Adrenal gland (tissue), 12 donors: ENCODE results near the gene CYP19A1. TPM values are rescaled to one million over a fixed set of nuclear protein-coding genes. Genes with fewer than 3 reads are reported as not detected.

ENCODE experiments used
- DNase-seq, 7 donors: peaks; one replicate each; pipeline ENCODE4 v3.0.0-alpha.2; 2019 to 2020
- H3K27ac ChIP-seq, 5 donors: fragments of 200-600 bp; sonication (generic) in 4 of 5; 1 replicate in 3 of 5; 2 replicates in 2 of 5; pipeline versions ENCODE4 v1.5.1 to v1.8.0; 2016 to 2020; ENCODE audit warnings: mild to moderate bottlenecking in 1 of 5
- H3K27me3 ChIP-seq: fragments of 200-600 bp; 2 replicates; pipeline ENCODE4 v1.8.0; 2021
- H3K36me3 ChIP-seq, 2 donors: fragments of 200-600 bp; replicated peaks in 1 of 2; 1 replicate in 1 of 2; 2 replicates in 1 of 2; pipeline versions ENCODE4 v1.5.1 to v1.8.0; 2018 to 2022
- H3K4me1 ChIP-seq, 2 donors: fragments of 200-600 bp; replicated peaks in 1 of 2; 1 replicate in 1 of 2; 2 replicates in 1 of 2; pipeline versions ENCODE4 v1.5.1 to v1.8.0; 2018 to 2021
- H3K4me3 ChIP-seq, 4 donors: fragments of 200-600 bp; sonication (generic) in 3 of 4; one replicate each; pipeline ENCODE4 v1.5.1; 2016 to 2018
- H3K9me3 ChIP-seq, 3 donors: fragments of 200-600 bp; sonication (generic) in 1 of 3; replicated peaks in 1 of 3; 1 replicate in 2 of 3; 2 replicates in 1 of 3; pipeline versions ENCODE4 v1.5.1 to v1.8.0; 2016 to 2021
- CTCF ChIP-seq, 6 experiments: fragments of 450-650 bp in 4 of 6; fragments of 200-600 bp in 2 of 6; sonication (generic) in 1 of 6; IDR thresholded peaks; 1 replicate in 5 of 6; 2 replicates in 1 of 6; pipeline versions ENCODE4 v1.5.1 to v1.8.0; 2016 to 2021; ENCODE audit warnings: antibody characterized with exemption in 6 of 6, mild to moderate bottlenecking in 2 of 6, moderate library complexity in 1 of 6
- POLR2A ChIP-seq, 2 donors: fragments of 450-650 bp; IDR thresholded peaks; one replicate each; pipeline ENCODE4 v1.6.1; 2017; ENCODE audit warnings: antibody characterized with exemption in 2 of 2, mild to moderate bottlenecking in 2 of 2, moderate library complexity in 1 of 2
- WGBS, 4 donors: extraction: QIAGEN DNeasy Blood & Tissue Kit in 2 of 4; methylation state at CpG; one replicate each; pipeline versions ENCODE4 v1.1.5 to v1.1.7; 2013 to 2017; 5-methylcytosine and 5-hydroxymethylcytosine counted together
- intact Hi-C, 2 donors: fragments of 100-400 bp; cut with DNase I; formaldehyde crosslinking; loops; one replicate each; pipeline versions ENCODE4 v1.14.1 to v1.15.0; 2022 to 2023
- polyA plus RNA-seq, 3 donors: library from polyadenylated mRNA; stranded (reverse); fragments of 200-250 nt in 2 of 3; fragments of 350-450 nt in 1 of 3; fragmentation: Illumina TruSeq in 1 of 3; extraction: RNeasy Lipid Tissue Mini Kit (QIAGEN cat#74804) in 1 of 3; gene quantifications; one replicate each; pipeline ENCODE4 v1.2.3, GENCODE V29; 2013 to 2014
- total RNA-seq, 9 donors: library from RNA; depleted of rRNA in 4 of 9; stranded (reverse); fragments of >200 nt in 4 of 9; fragments of 120-200 nt in 1 of 9; fragmentation: NEBNext Ultra II Directional in 1 of 9; extraction: Animal tissue kit (Norgen Biotek cat#: 25700) in 1 of 9; gene quantifications; one replicate each; pipeline versions ENCODE4 v1.1.0 to v1.2.4, GENCODE V29; 2013 to 2023
- donor health status: healthy with polysubstance abuse.
- donor health status: Bipolar disorder and iron deficiency.
- donor health status: DM: yes; HTN: yes; CAD: no.
- donor health status: DM: no; HTN: no; CAD: no.
- donor health status: DM: no; HTN: no; CAD: no.
- donor health status: DM: yes; HTN: yes; CAD: no.

Gene CYP19A1
- total and polyA plus RNA-seq, 12 donors: 0.41 to 21.6 (median 1.3) TPM

- intact Hi-C loops: no loop called here
- H3K4me3 ChIP-seq: peak within 1 kb of the TSS in 2 of 4 donors; percentile 4 to 47
These were observed 3.2 kb upstream of the CYP19A1 start, which contains the start of gene GLDN for GRCh38 chr15:51341366-51342226. TSS of gene GLDN (plus strand) at chr15:51341655. CDS start at chr15:51341685, 30 bp downstream.

GRCh38 chr15:51335538-51336410 lies 2.6 kb downstream of the CYP19A1 start:
- intact Hi-C loops: no loop called here
- no peak overlapping the region for H3K4me3 ChIP-seq
- peak overlapping the region in 3 of 5 donors; percentile 6 to 34 (median 13) for H3K27ac ChIP-seq
- H3K9me3 ChIP-seq: no peaks in the 10 kb centered on the region
- no peaks in the 10 kb centered on the region for H3K36me3 ChIP-seq
- DNase-seq: no peak
- no peaks in the 10 kb centered on the region for H3K27me3 ChIP-seq
- H3K4me1 ChIP-seq: peaks cover 0 to 13% of the 10 kb centered on the region in 2 donors
- WGBS, 4 donors: 78 to 87% (median 81%) methylated on average over 9 of the region's 9 CpGs
- TF ChIP-seq POLR2A (IDR thresholded peaks at IDR 0.05): no peak
- TF ChIP-seq CTCF (IDR thresholded peaks at IDR 0.05): no peak

More at GRCh38 chr15:51341366-51342226, 3.2 kb upstream of the CYP19A1 start, which contains the start of gene GLDN:
- H3K4me1 ChIP-seq: peaks cover 7 to 14% of the 10 kb centered on the region in 2 donors
- TF ChIP-seq POLR2A (IDR thresholded peaks at IDR 0.05) (no peak), CTCF (IDR thresholded peaks at IDR 0.05) (no peak)
- H3K27me3 ChIP-seq: no peaks in the 10 kb centered on the region
- DNase-seq: peak in 3 of 7 donors; percentile 21 to 25 (median 23)
- no peaks in the 10 kb centered on the region for H3K36me3 ChIP-seq
- peak within 1 kb of the TSS in 4 of 5 donors; percentile 35 to 66 (median 53) for H3K27ac ChIP-seq
- H3K9me3 ChIP-seq: no peaks in the 10 kb centered on the region
- WGBS, 4 donors: 4 to 9% (median 5%) methylated on average over 13 to 76 of the region's 76 CpGs

- Histone ChIP-seq H3K36me3 (no peaks in the 10 kb centered on the region), H3K4me3 (no peak overlapping the region), H3K4me1 (peaks cover 0 to 13% of the 10 kb centered on the region in 2 donors), H3K27ac (no peak overlapping the region), H3K9me3 (no peaks in the 10 kb centered on the region), H3K27me3 (no peaks in the 10 kb centered on the region)
- TF ChIP-seq POLR2A (IDR thresholded peaks at IDR 0.05) (no peak), CTCF (IDR thresholded peaks at IDR 0.05) (no peak)
- 85 to 95% (median 90%) methylated on average over 5 of the region's 5 CpGs for WGBS, 4 donors
- intact Hi-C loops: no loop called here
- no peak for DNase-seq
These were observed 3.3 kb downstream of the CYP19A1 start for GRCh38 chr15:51335087-51335486.

GRCh38 chr15:51334011-51334451 lies 4.4 kb downstream of the CYP19A1 start:
- TF ChIP-seq CTCF (IDR thresholded peaks at IDR 0.05): no peak
- TF ChIP-seq POLR2A (IDR thresholded peaks at IDR 0.05): no peak
- H3K4me3 ChIP-seq: no peak overlapping the region
- peak overlapping the region in 1 of 5 donors; percentile 10 for H3K27ac ChIP-seq
- H3K9me3 ChIP-seq: no peaks in the 10 kb centered on the region
- WGBS, 4 donors: 29 to 50% (median 29%) methylated on average over 2 of the region's 2 CpGs
- intact Hi-C loops: no loop called here
- peak in 1 of 7 donors; percentile 7 for DNase-seq
- H3K4me1 ChIP-seq: peaks cover 0 to 13% of the 10 kb centered on the region in 2 donors
- H3K36me3 ChIP-seq: no peaks in the 10 kb centered on the region
- no peaks in the 10 kb centered on the region for H3K27me3 ChIP-seq
